Measurements from ENCODE around the gene GMFB.
"Not testable (repeated sequence)": the region's sequence is repeated elsewhere in the genome, so short reads cannot be mapped to it uniquely, and the experiment has no call there.

Gene GMFB

DNA sequence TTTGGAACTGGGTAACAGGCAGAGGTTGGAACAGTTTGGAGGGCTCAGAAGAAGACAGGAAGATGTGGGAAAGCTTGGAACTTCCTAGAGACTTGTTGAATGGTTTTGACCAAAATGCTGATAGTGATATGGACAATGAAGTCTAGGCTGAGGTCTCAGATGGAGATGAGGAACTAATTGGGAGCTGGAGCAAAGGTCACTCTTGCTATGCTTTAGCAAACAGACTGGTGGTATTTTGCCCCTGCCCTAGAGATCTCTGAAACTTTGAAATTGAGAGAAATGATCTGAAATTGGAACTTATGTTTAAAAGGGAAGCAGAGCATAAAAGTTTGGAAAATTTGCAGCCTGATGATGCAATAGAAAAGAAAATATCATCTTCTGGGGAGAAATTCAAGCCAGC lies 30.2 kb downstream of the GMFB start:
- DNase-seq (ENCODE audit: low read depth in 2 of 2): not testable (repeated sequence)

DNA sequence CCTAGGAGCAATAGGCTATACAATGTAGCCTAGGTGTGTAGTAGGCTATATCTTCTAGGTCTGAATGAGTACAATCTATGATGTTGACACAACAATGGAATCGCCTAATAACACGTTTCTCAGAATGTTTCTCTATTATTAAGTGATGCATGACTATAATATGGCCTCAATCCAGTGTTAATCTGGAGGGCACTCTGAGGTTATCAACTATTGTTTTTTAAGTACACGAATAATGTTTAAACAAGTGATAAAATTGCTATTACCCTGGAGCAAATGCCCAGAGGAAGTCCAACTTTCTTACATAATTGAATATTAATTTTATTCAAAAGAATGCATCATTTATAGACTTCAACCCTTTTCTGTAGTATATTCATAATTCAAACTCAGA lies 31.2 kb downstream of the GMFB start:
- DNase-seq (ENCODE audit: low read depth in 2 of 2): no peak

DNA sequence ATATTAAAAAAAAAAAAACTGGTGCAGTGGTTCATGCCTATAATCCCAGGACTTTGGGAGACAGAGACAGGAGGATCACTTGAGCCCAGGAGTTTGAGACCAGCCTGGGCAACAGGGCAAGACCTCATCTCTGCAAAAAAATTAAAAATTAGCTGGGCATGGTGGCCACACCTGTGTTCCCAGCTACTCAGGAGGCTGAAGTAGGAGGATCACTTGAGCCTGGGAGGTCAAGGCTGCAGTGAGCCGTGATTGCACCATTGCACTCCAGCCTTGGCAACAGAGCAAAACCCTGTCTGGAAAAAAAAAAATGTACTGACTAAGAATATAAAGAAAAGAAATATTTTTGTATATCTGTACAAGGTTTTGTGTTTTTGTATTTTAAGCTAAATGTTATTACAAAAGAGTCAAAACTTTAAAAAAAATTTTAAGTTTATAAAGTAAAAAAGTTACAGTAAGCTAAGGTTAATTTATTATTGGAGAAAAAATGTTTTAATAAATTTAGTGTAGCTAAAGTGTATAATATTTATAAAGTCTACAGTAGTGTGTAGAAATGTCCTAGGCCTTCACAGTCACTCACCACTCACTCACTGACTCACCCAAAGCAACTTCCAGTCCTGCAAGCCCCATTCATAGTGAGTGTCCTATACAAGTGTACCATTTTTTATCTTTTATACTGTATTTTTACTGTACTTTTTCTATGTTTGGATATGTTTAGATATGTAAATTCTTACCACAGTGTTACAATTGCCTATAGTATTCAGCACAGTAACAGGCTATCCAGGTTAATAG lies 31.8 kb downstream of the GMFB start:
- DNase-seq (ENCODE audit: low read depth in 2 of 2): not testable (repeated sequence)

DNA sequence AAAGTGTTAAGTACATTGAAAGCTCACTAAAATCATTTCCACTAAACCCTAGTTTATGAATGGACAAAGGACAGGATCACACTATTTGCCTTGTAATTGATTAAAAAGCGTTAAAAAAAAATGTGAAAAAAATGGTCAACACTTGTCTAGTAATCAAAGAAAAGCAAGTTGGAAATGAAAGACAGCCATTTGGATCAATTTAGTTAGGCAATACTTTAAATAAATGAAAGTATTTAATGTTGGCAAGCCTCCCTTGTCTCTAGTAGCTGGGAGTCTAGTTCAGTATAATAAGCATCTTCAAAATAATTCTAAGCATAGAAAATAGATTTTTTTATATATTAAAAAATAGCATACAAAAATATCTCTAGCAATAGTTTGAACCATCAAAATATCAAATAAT lies 33.4 kb downstream of the GMFB start:
- no peak for DNase-seq (ENCODE audit: low read depth in 2 of 2)

DNA sequence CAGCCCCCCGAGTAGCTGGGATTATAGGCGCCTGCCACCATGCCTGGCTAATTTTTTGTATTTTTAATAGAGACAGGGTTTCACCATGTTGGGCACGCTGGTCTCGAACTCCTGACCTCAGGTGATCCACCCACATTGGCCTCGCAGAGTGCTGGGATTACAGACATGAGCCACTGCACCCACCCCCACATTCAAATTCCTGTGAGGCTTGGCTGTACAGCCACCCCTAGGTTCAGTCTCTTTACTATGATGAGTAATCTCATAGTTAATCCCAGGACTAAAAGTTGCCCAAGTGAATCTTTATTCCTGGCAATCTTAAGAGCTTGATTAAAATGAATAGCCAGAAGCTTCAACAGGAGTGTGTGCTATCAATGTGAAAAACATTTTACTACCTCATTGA lies 34.8 kb downstream of the GMFB start:
- not testable (repeated sequence) for DNase-seq (ENCODE audit: low read depth in 2 of 2)

DNA sequence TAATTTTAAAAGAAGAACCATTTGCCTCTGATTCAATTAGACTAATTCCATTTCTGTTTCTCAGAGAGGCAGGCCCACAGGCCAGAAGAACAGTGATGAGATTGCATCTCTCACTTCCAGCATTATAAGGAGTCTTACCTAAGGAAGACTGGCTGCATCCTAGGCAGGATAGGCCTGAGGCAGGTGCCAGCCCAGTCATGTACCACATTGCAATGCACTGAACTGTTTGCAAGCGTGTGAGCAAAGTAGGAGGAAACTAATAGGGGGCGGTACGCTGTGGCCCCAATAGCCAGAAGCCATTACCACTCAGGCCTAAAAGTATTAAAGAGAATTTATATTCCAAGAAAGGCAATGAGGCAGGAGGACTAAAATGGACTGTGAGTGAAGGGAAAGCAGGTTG lies 35.5 kb downstream of the GMFB start:
- DNase-seq (ENCODE audit: low read depth in 2 of 2): no peak

DNA sequence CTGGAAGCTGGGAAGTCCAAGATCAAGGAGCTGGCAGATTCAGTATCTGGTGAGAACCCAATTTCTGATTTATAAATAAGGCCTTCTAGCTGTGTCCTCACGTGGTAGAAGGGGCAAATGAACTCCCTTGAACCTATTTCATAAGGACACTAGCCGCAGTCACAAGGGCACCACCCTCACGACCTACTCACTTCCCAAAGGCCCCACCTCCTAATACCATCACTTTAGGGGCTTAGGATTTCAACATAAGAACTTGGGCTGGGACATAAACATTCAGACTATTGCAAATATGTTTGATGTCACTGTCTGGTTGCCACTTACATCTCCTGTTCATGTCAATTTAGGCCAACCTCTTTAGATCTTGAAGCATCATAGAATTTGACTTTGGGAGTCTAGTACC lies 36.8 kb downstream of the GMFB start:
- DNase-seq (ENCODE audit: low read depth in 2 of 2): no peak

DNA sequence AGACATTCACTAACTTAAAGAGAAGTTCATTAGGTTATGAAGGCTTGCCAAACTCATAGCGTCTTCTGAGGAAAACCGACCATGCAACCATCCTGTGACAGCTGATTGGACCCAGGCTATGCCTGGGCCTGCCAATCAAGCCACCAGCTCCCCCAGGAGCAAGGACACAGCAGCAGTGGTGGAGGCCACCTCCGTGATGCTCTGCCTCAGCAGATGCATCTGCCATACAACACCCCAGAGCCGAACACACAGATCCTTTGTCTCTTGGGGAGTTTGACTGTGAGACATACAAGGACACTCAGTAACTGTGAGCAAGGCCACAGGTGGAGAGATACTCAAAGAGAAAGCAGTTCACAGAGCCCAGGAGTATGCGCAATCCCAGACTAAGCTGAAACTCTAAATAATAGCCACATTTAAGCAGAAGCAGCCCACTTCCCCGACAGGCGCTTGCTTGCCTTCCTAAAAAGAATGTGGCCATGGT lies 37.6 kb downstream of the GMFB start:
- no peak for DNase-seq (ENCODE audit: low read depth in 2 of 2)

DNA sequence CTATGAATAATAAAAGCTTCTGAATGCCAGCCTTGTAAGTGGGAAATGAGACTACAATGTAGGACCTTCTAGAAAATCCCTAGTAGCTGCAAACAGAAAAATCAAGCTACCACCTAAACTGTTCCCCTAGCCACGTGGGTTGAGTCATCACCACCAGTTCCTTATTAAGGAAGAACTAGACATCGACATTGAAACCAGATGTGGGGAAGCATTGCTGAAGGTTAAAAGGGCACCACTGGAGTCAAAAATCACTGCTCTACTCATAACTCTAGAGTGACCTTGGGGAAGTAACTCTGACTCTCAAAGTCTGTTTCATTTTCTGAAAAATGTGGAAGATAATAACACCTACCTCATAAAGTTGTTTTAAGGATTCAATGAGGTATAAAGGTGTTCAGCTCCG lies 38.2 kb downstream of the GMFB start:
- DNase-seq (ENCODE audit: low read depth in 2 of 2): no peak

DNA sequence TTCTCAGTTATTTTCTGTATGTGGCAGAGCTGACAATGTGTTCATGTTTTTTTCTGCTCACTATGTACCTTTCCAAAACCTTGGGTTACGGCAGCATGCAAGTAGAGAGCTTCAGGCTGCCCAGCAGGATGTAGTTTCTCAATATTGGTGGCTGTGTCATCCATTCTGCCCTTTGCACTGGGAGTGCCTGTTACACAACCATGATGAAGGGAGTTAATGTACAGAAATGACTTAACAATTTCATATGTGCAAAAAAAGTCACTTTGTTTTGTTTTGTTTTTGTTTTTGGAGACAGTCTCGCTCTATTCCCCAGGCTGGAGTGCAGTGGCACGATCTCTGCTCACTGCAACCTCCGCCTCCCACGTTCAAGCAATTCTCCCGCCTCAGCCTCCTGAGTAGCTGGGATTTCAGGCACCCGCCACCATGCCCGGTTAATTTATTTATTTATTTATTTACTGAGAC lies 41.5 kb downstream of the GMFB start:
- DNase-seq (ENCODE audit: low read depth in 2 of 2): no peak

DNA sequence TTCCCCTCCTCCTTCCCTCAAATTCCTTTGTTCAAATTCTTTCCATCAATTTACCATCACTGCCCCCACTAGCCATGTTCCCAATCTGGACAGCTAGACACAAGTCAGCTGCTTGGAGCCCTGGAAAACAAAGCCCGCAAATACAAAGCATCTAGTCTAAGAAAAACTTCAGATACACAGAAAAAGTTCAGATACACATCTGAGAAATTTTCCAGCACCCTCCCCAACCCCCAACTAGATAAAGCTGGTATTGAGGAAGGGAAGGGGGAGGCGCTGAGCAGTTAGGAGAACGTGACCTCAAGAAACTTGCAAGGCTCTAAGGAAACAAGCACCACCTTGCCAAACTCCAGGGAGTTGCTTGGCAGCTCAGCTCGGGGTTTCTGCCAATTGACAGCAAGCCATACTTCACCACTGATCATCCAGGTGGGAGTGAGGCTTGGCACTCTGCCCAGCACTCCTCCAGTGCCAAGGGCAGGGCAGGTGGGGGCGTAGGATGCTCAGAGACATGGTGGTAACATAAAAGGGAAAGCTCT lies 42.6 kb downstream of the GMFB start:
- DNase-seq (ENCODE audit: low read depth in 2 of 2): no peak

DNA sequence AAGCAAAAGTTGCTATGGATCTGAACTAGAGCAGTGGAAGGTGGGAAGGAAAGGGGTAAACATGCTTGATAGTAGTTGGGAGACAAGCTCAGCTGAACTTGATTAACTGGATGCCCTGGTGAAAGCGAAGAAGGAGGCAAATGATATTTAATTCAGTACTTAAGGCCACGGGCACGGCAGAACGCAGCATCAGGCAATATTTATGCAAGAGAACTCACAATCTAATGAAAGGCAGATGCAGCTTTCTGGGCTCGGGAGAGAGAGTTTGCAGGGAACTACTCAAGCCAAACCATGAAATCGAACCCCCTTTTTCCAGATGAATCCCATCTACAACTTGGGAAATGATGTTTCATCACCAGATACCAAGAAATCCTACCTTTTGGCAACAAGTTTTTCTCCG lies 44.1 kb downstream of the GMFB start:
- DNase-seq (ENCODE audit: low read depth in 2 of 2): no peak

DNA sequence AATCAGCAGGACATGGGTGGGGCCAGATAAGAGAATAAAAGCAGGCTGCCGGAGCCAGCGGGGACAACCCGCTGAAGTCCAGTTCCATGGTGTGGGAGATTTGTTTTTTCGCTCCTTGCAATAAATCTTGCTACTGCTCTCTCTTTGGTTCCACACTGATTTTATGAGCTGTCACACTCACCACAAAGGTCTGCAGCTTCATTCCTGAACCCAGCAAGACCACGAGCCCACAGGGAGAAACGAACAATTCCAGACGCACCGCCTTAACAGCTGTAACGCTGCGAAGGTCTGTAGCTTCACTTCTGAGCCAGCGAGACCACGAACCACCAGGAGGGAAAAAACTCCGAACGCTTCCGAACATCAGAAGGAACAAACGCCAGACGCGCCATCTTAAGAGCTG lies 44.8 kb downstream of the GMFB start:
- DNase-seq (ENCODE audit: low read depth in 2 of 2): no peak

DNA sequence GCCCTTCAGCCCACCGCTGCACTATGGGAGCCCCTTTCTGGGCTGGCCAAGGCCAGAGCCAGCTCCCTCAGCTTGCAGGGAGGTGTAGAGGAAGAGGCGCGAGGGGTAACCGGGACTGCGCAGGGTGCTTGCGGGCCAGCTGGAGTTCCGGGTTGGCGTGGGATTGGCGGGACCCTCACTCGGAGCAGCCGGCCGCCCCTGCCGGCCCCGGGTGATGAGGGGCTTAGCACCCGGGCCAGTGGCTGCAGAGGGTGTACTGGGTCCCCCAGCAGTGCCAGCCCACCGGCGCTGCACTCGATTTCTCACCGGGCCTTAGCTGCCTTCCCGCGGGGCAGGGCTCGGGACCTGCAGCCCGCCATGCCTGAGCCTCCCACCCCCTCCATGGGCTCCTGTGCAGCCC lies 45.8 kb downstream of the GMFB start:
- DNase-seq (ENCODE audit: low read depth in 2 of 2): not testable (repeated sequence)

DNA sequence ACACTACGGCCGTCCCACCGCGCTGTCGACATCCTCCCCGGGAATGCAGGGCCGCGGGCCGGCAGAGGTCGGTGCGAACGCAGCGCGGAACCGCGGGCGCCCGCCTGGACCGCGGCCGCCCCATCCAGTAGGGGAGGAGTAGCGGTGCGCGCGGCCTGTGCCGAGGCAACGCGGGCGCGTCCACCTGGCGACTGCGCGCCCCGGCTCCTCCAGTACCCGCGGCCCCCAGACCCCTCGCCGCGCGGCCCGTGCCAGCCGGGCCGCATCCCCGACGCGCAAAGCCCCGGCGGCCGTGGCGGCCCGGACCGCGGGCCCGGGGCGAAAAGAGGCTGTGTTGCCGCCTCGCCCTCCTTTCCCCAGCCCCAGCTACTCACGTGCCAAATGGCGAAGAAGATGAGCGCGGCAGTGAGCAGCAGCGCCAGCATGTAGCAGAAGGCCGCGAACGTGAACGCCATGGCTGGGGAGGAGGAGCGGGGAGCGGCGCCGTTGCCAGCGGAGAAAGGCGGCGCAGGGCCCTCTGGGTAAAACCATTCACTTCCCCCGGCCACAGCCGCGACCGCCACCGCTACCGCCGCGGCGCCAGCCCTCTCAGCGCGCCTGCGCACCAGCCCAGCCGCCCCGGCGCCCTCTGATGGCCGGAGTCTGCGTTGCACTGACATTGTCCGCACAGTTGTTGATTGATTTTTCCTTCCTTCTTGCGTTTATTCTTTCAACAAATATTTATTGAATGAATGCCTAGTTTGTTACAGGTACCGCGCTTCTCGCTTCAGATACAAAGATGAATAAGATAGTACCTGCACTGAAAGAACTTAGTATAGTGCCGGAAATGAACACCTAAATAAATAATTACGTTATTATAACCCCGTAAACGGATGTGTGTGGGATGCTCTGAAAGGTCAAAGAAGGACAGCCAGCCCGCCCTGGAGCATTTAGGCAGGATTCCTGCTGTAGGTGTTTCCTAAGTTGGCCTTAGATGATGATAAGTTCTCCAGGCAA lies 47.6 kb downstream of the GMFB start, which contains the start of gene CNIH1:
Gene CNIH1 (minus strand): TSS at position 502 of the 996 bp plus-strand sequence. CDS start 47 bp downstream, at position 455.
- DNase-seq (ENCODE audit: low read depth in 2 of 2): peak; percentile 80 to 89

DNA sequence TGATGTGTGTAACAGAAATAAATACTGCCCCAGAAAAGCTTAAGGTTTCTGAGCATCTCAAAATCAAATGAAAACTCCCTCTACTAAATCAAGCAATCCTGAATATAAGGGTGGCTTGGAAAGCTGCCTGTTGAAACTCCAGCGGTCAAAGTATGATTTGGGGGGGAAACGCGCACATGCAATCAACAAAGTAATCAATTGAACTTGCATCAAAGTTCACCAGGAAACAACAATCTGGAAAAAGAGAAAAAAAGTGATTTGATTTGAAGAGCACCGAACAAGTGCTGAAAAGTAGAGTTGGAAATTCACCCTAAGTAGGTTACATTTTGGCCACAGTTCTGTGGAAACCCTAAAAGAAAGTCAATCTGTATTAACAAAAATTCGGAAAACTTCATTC lies 48.3 kb downstream of the GMFB start:
- no peak for DNase-seq (ENCODE audit: low read depth in 2 of 2)

DNA sequence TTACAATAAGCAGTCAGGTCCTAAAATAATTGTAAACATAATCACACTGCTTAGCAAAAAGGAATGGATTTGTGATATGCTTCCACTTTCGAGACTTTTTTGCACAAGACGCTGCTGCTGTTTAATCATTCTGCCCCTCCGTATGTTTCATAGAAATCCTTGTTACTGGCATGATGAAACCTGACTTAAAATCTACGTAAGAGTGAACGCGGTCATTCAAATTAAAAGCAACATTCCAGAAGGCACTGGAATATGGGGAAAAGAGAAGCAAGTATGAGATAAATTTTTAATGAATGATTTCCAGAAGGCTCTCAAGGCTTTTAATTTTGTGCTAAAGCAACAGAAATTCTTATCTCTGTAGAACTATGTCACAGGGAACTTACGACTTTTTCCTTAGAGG lies 48.7 kb downstream of the GMFB start:
- no peak for DNase-seq (ENCODE audit: low read depth in 2 of 2)

DNA sequence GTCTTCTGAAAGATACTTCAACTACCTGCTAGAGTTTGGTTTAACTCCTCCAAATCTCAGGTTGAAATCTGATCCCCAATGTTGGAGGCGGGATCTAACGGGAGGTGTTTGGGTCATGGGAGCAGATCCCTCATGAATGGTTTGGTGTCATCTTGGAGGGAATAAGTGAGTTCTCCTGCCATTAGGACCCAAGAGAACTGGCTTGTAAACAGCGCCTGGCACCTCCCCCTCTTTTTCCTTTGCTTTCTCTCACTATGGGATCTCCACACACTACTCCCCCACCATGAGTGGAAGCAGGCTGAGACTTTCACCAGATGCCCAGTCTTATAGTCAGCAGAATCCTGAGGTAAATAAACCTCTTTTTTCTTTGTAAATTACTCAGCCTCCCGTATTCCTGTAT lies 50.1 kb downstream of the GMFB start:
- no peak for DNase-seq (ENCODE audit: low read depth in 2 of 2)

DNA sequence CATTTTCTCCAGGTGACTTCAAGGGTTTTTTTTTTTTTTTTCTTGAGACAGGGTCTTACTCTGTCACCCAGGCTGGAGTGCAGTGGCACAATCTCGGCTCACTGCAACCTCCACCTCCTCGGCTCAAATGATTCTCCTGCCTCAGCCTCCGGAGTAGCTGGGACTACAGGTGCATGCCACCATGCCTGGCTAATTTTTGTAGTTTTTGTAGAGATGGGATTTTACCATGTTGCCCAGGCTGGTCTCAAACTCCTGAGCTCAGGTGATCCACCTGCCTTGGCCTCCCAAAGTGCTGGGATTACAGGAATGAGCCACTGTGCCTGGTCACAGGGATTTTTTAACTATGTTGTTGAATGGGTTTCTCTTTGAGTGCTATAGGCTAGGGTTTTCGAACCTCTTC lies 50.8 kb downstream of the GMFB start:
- not testable (repeated sequence) for DNase-seq (ENCODE audit: low read depth in 2 of 2)

DNA sequence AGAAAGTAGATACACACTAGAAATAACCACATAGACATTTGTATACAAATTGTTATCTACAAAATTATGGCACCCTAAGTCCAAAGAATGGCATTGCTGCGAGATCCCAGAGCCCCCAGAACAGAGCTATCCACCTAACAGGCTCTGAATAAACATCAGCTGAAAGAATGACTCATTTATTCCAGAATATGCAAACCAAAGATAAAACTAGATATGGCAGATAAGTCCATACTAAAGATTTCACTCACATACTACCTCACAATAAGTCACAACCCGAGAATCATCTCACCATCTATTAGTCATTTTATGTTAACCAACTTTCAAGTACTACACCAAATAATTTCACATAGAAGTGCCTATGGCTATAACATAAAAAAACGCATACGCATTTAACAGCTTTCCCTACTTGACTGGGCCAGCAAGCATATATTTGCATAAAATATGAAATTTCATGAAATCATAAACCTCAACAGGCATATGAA lies 53.2 kb downstream of the GMFB start:
- DNase-seq (ENCODE audit: low read depth in 2 of 2): no peak

DNA sequence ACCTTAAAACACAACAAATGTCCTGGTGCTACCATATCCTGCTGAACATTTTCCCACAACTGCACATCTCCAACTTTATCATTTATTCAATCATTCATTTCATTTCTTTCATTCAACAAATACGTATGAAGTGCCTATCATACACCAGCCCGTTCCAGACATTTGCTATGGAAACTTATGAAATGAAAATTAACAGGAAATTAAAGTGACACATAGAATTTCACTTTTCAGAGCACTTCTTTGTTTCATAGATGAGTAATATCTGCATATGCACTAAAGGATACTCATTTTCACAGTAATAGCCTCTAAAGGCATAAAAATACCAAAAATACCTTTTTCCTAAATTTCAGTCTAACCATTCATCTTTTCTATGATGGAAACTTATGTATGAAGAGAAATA lies 60.3 kb downstream of the GMFB start:
- DNase-seq (ENCODE audit: low read depth in 2 of 2): no peak

DNA sequence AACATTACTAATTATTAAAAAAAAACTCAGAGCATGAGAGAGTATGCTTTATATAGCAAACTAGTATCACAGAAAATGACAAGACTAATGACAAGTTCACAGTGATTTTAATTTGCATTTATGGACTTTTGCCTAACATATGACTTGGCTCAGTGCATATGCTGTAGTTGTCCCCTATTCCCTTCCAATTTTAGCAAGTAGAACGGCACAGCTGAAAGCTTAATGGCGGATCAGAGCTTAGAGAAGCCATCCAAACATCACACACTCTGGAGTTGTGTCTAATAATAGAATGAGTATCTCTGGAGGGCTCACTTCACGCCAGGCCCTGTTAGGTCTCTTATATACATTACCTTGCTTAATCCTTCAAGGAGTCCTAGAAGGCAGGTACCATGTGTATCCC lies 60.9 kb downstream of the GMFB start:
- DNase-seq (ENCODE audit: low read depth in 2 of 2): no peak

Data from stimulated activated CD8-positive, alpha-beta memory T cell treated with anti-CD3 and anti-CD28 coated beads, Interleukin-7, amount 100 ng/mL, for 4 hours (primary cell).